Cardiac fibroblast (primary cell): Measurements from ENCODE around the gene BLOC1S3.

Experiments used
- DNase-seq, 2 donors: peaks; one replicate each; pipeline versions ENCODE4 v3.0.0 to v3.0.0-alpha.2; 2010; ENCODE audit warnings: low read depth in 2 of 2
- H3K4me3 ChIP-seq, 2 donors: replicated peaks in 1 of 2; 1 replicate in 1 of 2; 2 replicates in 1 of 2; pipeline ENCODE4 v1.5.1; 2011; ENCODE audit warnings: low read depth in 2 of 2, low read length in 2 of 2, mild to moderate bottlenecking in 2 of 2, moderate library complexity in 1 of 2
- CTCF ChIP-seq: IDR thresholded peaks from one replicate; pipeline ENCODE4 v1.5.1; 2011; ENCODE audit warnings: low read depth, mild to moderate bottlenecking, low read length, inconsistent platforms

BLOC1S3 gene

GRCh38 chr19:45177817-45178261 is 745 bp upstream of the BLOC1S3 start, which contains the start of gene TRAPPC6A:
TRAPPC6A (minus strand) TSS chr19:45178237; CDS start chr19:45178218, 19 bp downstream.
- no peak for TF ChIP-seq CTCF
- DNase-seq = peak in 1 of 2 donors; percentile 91
- H3K4me3 ChIP-seq = peak within 1 kb of the TSS; percentile 88 to 89

- peak; percentile 35 to 42 for DNase-seq
- TF ChIP-seq CTCF = no peak
- H3K4me3 ChIP-seq = peak overlapping the region; percentile 75 to 89
Observed at GRCh38 chr19:45179072-45179891, 698 bp downstream of the BLOC1S3 start.

GRCh38 chr19:45179892-45180370 is 1.3 kb downstream of the BLOC1S3 start:
- no peak for TF ChIP-seq CTCF
- peak overlapping the region; percentile 75 to 89 for H3K4me3 ChIP-seq
- no peak for DNase-seq

- no peak for TF ChIP-seq CTCF
- DNase-seq = no peak
- no peak overlapping the region for H3K4me3 ChIP-seq
Observed at GRCh38 chr19:45180936-45181335, 2.4 kb downstream of the BLOC1S3 start.

- no peak for DNase-seq
- H3K4me3 ChIP-seq = no peak overlapping the region
- no peak for TF ChIP-seq CTCF
Observed at GRCh38 chr19:45182758-45183157, 4.2 kb downstream of the BLOC1S3 start.

- no peak for TF ChIP-seq CTCF
- no peak overlapping the region for H3K4me3 ChIP-seq
- DNase-seq = no peak
Observed at GRCh38 chr19:45184115-45184514, 5.5 kb downstream of the BLOC1S3 start.
